CD4-positive, alpha-beta T cell treated with Interleukin-4 for 4 hours (primary cell): ENCODE results near the gene HLA-DMA.
A peak's percentile ranks its signal among the peaks of the same experiment; 100 is the strongest.

Experiments used
- DNase-seq: peaks from one replicate; pipeline ENCODE4 v3.0.0-alpha.2; 2020

Gene HLA-DMA

DNA sequence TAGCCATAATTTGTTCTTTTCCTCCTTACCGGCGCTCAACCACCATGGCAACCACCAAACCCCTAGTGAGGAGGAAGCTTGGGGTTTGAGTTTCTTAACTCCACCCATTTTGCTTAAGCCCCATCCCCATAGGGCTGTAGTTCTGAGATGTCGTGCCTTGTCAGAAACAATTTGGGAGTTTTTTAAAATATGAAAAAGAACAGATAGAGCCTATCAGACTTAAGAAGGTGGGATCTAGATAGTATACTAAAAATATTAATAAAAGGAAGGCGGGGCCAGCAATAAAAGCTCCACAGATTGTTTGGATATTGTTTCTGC, 21.1 kb upstream of the HLA-DMA start:
- DNase-seq = peak; percentile 61

GRCh38 chr6:32973144-32974015, 20.5 kb upstream of the HLA-DMA start:
- DNase-seq = peak; percentile 72

DNA sequence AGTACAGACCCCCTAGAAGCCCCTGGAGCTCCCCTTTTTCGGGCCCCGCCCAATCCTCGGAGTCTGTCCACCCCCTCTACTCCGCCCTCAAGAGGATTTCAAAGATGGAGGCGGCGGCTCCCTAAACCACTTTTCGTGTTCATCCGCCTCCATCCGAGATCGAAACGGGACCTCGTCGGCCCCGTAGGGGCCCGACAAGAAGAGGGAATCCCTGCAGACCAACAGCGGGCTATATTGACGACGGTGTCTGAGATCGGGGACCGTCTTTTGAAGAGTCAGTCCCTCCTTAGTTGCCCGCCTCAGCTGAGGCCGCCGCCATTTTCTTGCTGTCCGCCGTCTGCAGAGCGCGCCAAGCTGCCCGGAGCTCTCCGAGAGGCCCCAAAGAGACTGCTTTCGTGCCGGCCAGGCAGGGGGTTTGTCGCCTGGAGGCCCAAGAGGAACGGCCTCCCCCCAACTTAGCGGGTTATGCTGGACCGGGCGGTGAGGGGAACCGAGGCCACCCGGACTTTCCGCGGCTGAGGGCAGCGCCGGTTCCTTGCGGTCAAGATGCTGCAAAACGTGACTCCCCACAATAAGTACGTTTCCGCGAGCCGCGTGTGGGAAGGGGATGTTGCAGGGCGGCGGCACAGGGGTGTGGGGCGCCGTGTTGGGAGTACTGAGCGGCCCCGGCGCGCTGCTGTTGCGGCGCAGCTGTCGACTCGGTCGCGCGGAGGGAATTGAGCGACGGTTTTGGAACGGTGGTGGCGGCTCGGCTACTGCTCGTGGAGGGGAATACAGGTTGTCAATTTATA, 19.7 kb upstream of the HLA-DMA start:
- peak; percentile 52 for DNase-seq

- peak; percentile 100 for DNase-seq
These were observed 18.9 kb upstream of the HLA-DMA start for GRCh38 chr6:32971581-32972352.

GRCh38 chr6:32971242-32971580, 18.3 kb upstream of the HLA-DMA start:
- DNase-seq = no peak

GRCh38 chr6:32970413-32971241, 17.7 kb upstream of the HLA-DMA start:
- DNase-seq = peak; percentile 81

GRCh38 chr6:32969685-32970412, 17.0 kb upstream of the HLA-DMA start:
- DNase-seq = peak; percentile 61

DNA sequence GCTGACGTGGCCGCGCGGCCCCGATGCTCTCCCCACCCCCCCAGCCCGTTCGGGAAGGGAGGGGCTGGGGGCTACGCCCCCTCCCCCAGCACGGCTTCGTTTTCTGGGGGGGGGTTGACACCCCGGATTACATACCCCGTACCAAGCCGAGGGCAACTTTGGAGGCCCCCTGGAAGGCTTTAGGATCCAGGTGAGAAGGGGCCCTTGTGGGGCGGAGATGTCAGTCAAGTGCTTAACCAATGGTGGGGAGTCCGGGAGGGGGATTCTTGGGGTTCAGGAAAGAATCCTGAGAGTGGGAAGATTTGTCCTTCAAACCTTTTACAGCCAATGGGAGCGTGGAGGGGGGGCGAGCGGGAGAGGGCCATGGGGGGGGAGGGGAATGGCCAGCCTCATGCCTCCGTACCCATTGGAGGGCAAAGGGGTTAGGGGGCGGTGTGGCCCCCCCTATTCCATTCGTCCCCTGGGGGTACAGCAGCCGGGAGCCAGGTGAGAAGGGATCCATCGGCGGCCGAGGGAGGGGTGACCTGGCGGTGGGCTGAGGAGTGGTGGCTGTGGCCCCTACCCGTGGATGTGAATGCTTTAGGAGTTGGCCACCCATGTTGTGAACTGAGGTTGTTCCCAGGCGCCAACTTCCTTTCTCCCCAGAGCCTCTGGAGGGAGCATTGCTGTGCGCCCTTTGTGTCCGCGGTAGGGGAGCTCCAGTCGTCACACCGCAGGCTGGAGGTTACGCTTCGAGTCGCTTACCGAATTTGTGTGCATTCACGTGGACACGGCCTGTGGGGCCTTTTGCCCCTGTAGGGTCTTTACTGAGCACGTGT, 16.2 kb upstream of the HLA-DMA start:
- peak; percentile 60 for DNase-seq

DNA sequence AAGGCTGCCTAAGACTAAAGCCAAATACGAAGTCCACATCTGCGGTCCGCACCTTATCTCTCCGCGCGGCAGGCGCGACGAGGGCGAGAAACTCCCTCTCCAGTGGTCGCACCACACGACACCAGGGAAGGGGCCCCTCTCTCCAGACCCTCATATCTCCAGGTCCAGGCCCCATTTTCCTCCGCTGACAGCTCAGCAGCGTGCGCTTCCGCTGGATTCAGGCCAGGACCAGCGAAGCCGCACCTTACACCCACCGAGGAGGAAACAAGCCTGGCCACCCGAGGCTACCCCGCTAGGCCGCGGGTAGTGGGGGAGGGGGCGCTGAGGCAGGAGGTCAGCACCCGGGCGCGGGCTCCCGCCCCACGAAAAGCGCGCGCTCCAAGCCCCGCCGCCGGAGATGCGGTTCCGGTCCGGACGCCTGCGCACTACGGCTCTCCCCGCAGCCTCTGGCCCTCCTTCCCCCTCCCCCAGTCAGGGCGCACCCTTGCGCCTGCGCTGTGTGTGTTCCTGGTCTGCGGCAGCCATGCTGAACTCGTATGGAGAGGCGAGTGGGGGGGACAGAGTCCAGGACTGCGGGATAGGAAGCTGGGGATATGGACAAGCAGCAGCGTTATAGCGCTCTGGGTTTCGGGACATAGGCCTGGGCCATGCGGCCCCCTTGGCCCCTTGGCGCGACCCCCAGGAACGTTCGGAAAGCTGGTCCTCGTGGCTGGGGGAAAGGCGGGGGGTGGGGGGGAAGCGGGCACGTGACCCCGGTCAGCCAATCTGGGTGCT, 15.4 kb upstream of the HLA-DMA start, which contains the start of gene BRD2:
TSS of gene BRD2 (plus strand) at position 502 of the 774 bp plus-strand sequence. CDS start 4,305 bp downstream, outside the sequence.
- peak; percentile 96 for DNase-seq

DNA sequence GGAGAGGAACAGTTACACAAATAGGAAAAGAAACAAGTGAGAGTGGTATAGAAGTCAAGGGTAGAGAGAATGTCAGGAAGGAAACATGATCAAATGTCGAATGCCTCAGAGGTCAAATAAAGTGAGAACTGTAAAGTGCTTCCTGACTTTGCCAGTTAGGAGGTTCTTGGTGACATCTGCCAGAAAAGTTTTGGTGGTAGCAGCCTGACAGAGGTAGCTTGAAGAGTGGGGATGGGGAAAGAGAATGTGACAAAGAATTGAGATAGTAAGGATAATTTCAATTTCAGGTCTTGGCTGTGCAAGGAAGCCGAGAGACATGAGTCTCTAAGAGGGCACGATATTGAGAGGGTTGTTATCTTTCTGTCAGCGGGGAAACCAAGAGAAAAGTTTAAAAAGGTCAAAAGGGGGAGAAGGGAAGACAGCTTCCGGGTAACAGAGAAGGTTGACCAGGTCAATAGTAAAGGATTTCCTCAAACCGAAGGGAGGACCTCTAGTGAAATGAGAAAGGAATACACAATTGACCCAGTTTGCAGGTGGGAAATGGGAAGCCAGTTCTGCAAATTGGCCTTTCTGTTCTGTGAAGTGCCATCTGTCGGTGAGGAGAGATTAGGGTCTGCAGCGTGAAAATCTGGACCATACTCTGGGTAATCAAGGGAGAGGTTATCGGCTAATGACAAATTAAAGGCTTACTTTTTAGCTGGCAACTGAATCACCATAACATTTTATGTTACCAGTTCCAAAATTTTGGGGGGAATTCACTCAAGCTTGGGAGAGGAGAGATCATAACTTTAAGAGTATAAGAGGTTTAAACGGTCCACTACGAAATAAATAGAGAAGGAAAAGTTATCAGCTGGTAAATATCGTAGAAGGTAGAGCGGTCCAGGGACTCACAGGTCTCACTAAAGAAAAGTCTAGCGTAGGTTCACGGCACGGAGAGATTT, 14.5 kb upstream of the HLA-DMA start:
- peak; percentile 51 for DNase-seq

DNA sequence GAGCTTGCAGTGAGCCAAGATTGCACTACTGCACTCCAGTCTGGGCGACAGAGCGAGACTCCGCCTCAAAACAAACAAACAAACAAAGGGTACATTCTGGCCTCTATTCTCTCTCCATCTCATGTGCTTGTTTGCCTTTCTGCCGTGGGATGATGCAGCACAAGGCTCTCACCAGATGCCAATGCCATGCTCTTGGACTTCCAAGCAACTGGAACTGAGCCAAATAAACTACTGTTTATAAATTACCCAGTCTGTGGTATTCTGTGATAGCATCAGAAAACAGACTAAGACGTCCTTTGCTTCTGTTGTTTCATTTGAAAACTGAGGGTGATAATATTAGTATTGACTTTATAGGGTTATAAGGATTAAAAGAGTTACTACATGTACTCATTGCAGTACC, 11.9 kb upstream of the HLA-DMA start:
- DNase-seq = no peak

DNA sequence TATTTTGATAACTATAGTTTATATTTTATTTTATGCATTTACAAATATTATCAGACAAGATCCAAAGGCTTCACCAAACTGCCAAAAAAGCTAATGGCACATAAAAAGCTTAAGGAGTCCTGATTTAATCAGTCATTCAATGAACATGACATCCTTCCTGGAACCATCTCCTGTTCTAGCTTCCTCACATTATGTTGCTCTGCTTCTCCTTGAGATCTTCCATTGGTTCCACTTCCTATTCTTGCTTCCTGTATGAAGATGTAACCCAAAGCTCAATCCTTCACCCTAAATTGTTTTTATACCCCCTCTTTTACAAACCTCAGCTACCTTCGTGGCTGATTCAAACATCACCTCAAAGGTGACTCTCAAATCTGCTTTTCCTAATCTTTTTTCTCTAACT, 11.0 kb upstream of the HLA-DMA start:
- DNase-seq = no peak

- DNase-seq = no peak
These were observed 9.4 kb upstream of the HLA-DMA start for GRCh38 chr6:32962213-32962826.

DNA sequence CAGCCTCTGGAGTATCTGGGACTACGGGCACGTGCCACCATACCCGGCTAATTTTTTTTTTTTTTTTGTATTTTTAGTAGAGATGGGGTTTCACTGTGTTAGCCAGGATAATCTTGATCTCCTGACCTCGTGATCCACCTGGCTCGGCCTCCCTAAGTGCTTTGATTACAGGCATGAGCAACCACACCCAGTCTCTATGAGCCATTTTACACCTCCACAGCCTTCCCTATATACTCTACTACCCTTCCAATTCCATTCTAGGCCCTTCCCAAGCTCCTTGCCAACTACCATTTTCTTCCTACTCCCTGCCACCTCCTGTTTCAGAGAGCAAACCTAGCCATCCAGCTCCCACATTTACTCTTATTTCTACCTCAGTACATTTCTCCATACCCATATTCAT, 7.7 kb upstream of the HLA-DMA start:
- DNase-seq = no peak

DNA sequence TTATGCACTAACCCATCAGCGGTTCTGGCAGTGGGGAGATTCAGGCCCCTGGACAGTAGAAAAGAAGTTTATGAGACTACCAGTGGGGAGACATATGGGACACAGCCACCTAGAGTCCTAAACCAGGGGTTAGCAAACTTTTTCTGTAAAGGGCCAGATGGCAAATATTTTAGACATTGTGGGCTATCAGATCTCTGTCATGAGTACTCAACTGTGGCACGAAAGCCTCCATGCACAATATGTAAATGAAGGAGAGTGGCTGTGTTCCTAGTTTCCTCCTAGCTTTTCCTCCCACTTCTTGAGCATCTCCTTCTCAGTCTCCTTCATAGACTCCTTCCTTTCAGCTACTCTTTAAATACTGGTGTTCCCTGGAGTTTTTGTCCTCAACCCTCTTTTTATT, 3.3 kb upstream of the HLA-DMA start:
- no peak for DNase-seq

DNA sequence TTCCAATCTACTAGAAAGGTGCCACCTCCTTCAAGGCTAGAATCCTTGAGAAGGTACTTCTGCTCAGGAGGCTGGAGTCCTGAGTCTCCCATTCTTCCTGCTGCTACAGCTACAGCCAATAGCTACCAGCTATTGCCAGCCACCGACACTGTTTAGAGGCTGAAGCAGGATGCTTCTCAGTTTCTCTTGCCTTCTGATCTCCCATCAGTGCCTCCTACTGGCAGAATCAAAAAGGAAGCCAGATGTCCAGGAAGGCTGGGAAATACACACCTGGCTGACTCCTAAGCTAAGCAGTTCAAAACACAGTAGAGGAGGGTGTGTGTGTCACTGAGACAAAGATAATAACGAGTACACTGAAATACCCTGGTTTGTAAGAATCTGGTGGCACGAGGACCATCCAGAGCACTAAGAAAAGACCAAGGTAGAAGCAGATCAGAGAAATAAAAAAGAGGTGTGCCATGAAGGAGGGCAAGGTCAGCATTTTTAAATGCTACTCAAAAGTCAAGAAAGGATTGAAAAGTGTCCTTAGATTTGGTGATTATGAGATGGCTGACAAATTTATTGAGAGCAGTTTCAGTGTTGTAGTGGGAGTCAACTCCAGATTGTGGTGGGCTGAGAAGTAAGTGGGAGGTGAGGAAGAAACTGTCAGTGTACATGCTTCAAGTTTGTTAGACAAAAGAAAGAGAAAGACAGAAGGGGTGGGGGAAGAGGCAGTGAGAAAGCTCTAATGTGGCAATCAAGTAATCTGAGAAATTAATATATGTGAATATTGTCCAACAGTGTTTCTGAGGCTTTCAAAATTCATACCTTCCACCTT, 2.3 kb upstream of the HLA-DMA start:
- peak; percentile 52 for DNase-seq

GRCh38 chr6:32954267-32954666, 1.4 kb upstream of the HLA-DMA start:
- no peak for DNase-seq
